Adrenal gland (tissue), 12 donors: ENCODE data around the gene GRIA4. TPM values are rescaled to one million over a fixed set of nuclear protein-coding genes. Genes with fewer than 3 reads are reported as not detected.
"Not testable (repeated sequence)": the region's sequence is repeated elsewhere in the genome, so short reads cannot be mapped to it uniquely, and the experiment has no call there.

Source experiments
- DNase-seq, 7 donors: peaks; one replicate each; pipeline ENCODE4 v3.0.0-alpha.2; 2019 to 2020
- H3K27ac ChIP-seq, 5 donors: fragments of 200-600 bp; sonication (generic) in 4 of 5; 1 replicate in 3 of 5; 2 replicates in 2 of 5; pipeline versions ENCODE4 v1.5.1 to v1.8.0; 2016 to 2020; ENCODE audit warnings: mild to moderate bottlenecking in 1 of 5
- H3K27me3 ChIP-seq: fragments of 200-600 bp; 2 replicates; pipeline ENCODE4 v1.8.0; 2021
- H3K36me3 ChIP-seq, 2 donors: fragments of 200-600 bp; replicated peaks in 1 of 2; 1 replicate in 1 of 2; 2 replicates in 1 of 2; pipeline versions ENCODE4 v1.5.1 to v1.8.0; 2018 to 2022
- H3K4me1 ChIP-seq, 2 donors: fragments of 200-600 bp; replicated peaks in 1 of 2; 1 replicate in 1 of 2; 2 replicates in 1 of 2; pipeline versions ENCODE4 v1.5.1 to v1.8.0; 2018 to 2021
- H3K4me3 ChIP-seq, 4 donors: fragments of 200-600 bp; sonication (generic) in 3 of 4; one replicate each; pipeline ENCODE4 v1.5.1; 2016 to 2018
- H3K9me3 ChIP-seq, 3 donors: fragments of 200-600 bp; sonication (generic) in 1 of 3; replicated peaks in 1 of 3; 1 replicate in 2 of 3; 2 replicates in 1 of 3; pipeline versions ENCODE4 v1.5.1 to v1.8.0; 2016 to 2021
- POLR2A ChIP-seq, 2 donors: fragments of 450-650 bp; IDR thresholded peaks; one replicate each; pipeline ENCODE4 v1.6.1; 2017; ENCODE audit warnings: antibody characterized with exemption in 2 of 2, mild to moderate bottlenecking in 2 of 2, moderate library complexity in 1 of 2
- WGBS, 4 donors: extraction: QIAGEN DNeasy Blood & Tissue Kit in 2 of 4; methylation state at CpG; one replicate each; pipeline versions ENCODE4 v1.1.5 to v1.1.7; 2013 to 2017; 5-methylcytosine and 5-hydroxymethylcytosine counted together
- intact Hi-C, 2 donors: fragments of 100-400 bp; cut with DNase I; formaldehyde crosslinking; loops; one replicate each; pipeline versions ENCODE4 v1.14.1 to v1.15.0; 2022 to 2023
- polyA plus RNA-seq, 3 donors: library from polyadenylated mRNA; stranded (reverse); fragments of 200-250 nt in 2 of 3; fragments of 350-450 nt in 1 of 3; fragmentation: Illumina TruSeq in 1 of 3; extraction: RNeasy Lipid Tissue Mini Kit (QIAGEN cat#74804) in 1 of 3; gene quantifications; one replicate each; pipeline ENCODE4 v1.2.3, GENCODE V29; 2013 to 2014
- total RNA-seq, 9 donors: library from RNA; depleted of rRNA in 4 of 9; stranded (reverse); fragments of >200 nt in 4 of 9; fragments of 120-200 nt in 1 of 9; fragmentation: NEBNext Ultra II Directional in 1 of 9; extraction: Animal tissue kit (Norgen Biotek cat#: 25700) in 1 of 9; gene quantifications; one replicate each; pipeline versions ENCODE4 v1.1.0 to v1.2.4, GENCODE V29; 2013 to 2023
- TF ChIP-seq, protein P1 (sequence below), 6 experiments: fragments of 450-650 bp in 4 of 6; fragments of 200-600 bp in 2 of 6; sonication (generic) in 1 of 6; IDR thresholded peaks; 1 replicate in 5 of 6; 2 replicates in 1 of 6; pipeline versions ENCODE4 v1.5.1 to v1.8.0; 2016 to 2021; ENCODE audit warnings: antibody characterized with exemption in 6 of 6, mild to moderate bottlenecking in 2 of 6, moderate library complexity in 1 of 6
- donor health status: healthy with polysubstance abuse.
- donor health status: Bipolar disorder and iron deficiency.
- donor health status: DM: yes; HTN: yes; CAD: no.
- donor health status: DM: no; HTN: no; CAD: no.
- donor health status: DM: no; HTN: no; CAD: no.
- donor health status: DM: yes; HTN: yes; CAD: no.

Gene GRIA4
- total and polyA plus RNA-seq, 12 donors, result 0.16 to 6.2 (median 2.0) TPM; not detected in 3

DNA sequence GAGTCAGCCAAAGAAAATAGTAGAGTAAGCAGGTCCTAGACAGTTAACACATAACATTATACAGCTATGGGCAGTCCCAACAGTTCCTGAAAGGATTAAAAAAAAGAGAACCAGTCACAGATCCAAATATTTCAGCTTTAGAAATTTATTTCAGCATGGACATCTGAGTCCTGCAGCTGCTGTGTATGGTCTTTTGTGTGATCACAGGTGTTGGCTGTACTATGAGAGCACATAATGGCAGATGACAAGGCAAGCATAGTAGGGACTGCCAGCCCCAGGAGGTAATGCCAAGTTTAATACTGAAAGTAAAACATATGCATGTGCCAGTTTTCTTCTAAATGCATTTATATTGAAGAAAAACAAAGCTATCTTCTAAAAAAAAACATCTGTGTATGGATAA, 158.1 kb downstream of the GRIA4 start:
- DNase-seq, result no peak
- H3K27ac ChIP-seq, result no peak overlapping the region
- H3K4me3 ChIP-seq, result no peak overlapping the region
- intact Hi-C loops, result no loop called here
- H3K9me3 ChIP-seq, result no peaks in the 10 kb centered on the region
- no peaks in the 10 kb centered on the region for H3K36me3 ChIP-seq
- no peaks in the 10 kb centered on the region for H3K4me1 ChIP-seq
- no peak for TF ChIP-seq POLR2A (IDR thresholded peaks at IDR 0.05)
- TF ChIP-seq, protein P1, sequence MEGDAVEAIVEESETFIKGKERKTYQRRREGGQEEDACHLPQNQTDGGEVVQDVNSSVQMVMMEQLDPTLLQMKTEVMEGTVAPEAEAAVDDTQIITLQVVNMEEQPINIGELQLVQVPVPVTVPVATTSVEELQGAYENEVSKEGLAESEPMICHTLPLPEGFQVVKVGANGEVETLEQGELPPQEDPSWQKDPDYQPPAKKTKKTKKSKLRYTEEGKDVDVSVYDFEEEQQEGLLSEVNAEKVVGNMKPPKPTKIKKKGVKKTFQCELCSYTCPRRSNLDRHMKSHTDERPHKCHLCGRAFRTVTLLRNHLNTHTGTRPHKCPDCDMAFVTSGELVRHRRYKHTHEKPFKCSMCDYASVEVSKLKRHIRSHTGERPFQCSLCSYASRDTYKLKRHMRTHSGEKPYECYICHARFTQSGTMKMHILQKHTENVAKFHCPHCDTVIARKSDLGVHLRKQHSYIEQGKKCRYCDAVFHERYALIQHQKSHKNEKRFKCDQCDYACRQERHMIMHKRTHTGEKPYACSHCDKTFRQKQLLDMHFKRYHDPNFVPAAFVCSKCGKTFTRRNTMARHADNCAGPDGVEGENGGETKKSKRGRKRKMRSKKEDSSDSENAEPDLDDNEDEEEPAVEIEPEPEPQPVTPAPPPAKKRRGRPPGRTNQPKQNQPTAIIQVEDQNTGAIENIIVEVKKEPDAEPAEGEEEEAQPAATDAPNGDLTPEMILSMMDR (IDR thresholded peaks at IDR 0.05), result no peak
- no peaks in the 10 kb centered on the region for H3K27me3 ChIP-seq

DNA sequence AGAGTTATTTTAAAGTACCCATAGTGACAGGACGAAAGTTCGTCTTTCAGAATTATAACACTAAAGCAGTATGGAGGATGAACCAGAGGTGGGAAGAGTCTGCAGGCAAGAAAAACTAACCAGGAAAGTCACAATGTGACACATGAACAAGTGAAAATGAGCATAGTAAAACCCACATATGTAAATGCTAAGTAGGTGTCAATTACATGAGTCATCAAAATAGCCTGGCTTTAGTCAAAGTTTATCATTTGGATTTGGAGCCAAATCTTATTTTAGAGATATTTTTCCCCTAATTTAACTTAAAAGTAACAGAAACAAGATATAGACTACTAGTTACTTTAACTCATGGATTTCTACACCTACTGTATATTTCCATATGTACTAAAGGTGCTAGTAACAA, 159.8 kb downstream of the GRIA4 start:
- Histone ChIP-seq H3K9me3 (no peaks in the 10 kb centered on the region), H3K36me3 (no peaks in the 10 kb centered on the region), H3K4me1 (no peaks in the 10 kb centered on the region), H3K4me3 (no peak overlapping the region), H3K27ac (no peak overlapping the region), H3K27me3 (no peaks in the 10 kb centered on the region)
- intact Hi-C loops, result no loop called here
- no peak for TF ChIP-seq POLR2A (IDR thresholded peaks at IDR 0.05)
- no peak for DNase-seq
- WGBS, 4 donors, result 83 to 93% (median 89%) methylated on average over 2 of the region's 2 CpGs

DNA sequence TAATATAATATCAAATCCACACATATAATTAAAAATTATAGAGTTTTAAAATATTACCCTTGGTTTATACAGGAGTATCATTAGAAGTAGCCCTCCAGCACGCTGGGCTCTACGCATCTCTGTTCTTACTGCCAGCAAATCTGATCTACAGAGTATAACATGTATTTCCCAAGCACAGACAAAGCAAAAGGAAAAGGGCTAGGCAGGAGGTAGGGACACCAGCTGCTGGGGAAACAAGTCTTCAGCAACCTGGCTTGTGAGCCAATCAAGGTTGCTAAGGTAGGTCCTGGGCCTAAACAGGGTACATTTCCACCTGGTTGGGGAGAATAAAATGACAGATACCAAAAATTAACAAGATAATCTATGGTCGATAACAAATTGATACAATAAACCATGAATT, 163.6 kb downstream of the GRIA4 start:
- H3K36me3 ChIP-seq, H3K4me1 ChIP-seq, DNase-seq, H3K9me3 ChIP-seq, intact Hi-C loops, H3K27me3 ChIP-seq, H3K27ac ChIP-seq, H3K4me3 ChIP-seq: not testable (repeated sequence)
- 86 to 93% (median 90%) methylated on average over 3 of the region's 3 CpGs for WGBS, 4 donors

DNA sequence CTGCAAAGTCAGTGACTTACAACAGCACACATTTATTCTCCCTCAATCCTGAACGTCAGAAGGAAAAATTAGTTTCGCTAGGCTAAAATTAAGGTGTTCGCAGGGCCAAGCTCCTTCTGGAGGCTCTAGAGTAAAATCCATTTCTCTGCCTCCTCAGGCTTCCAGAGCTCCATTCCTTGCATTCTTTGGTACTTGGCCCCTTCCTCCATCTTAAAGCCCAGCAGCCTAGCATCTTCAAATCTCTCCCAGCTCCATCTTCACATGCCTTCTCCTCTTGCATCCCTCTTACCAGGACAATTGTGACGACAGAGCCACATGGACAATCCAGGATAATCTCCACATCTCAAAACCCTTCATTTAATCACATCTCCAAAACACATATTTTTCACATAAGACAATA, 165.0 kb downstream of the GRIA4 start:
- 75 to 88% (median 79%) methylated on average over 4 of the region's 4 CpGs for WGBS, 4 donors
- TF ChIP-seq, protein P1 (IDR thresholded peaks at IDR 0.05), result no peak
- no peak for TF ChIP-seq POLR2A (IDR thresholded peaks at IDR 0.05)
- intact Hi-C loops, result no loop called here

DNA sequence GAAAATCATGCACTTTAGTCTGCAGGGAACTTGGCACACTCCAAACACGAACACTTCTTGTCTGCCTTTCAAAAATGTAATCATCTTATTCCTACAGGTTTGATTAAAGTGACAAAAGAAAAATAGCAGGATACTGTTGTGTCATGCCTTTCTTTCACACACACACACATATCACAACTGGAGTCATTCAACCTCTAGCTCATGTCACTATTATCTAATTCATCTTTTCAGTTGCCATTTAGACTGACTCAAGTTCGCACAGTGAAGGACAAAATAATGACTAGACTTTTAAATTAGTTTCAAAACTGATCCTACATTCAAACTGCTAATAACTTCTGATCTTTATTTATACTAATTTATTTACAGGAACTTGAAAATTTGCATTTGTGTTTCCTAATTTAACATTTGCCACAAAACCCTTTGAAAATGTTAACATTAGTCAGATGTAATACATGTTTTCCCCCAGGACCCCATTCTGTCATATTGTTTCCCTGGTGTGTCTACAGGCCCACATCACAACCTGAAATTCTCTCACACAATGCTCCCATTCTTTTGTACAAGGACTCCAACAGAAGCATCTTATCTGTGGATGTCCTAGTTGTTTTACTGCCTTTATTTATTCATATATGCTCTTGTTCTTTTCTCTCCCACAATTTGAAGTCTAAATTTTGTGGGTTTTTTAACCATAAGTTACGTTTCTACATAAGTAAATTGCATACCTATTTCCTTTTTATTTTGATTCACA, 171.1 kb downstream of the GRIA4 start:
- intact Hi-C loops, result no loop called here

More for the DNA sequence above, 165.0 kb downstream of the GRIA4 start:
- Histone ChIP-seq H3K4me1 (no peaks in the 10 kb centered on the region), H3K27ac (no peak overlapping the region), H3K27me3 (no peaks in the 10 kb centered on the region), H3K36me3 (no peaks in the 10 kb centered on the region), H3K9me3 (no peaks in the 10 kb centered on the region), H3K4me3 (no peak overlapping the region)
- DNase-seq, result no peak

More for the DNA sequence above, 171.1 kb downstream of the GRIA4 start:
- WGBS, 4 donors, result 55 to 61% (median 59%) methylated on average over 3 of the region's 3 CpGs
- TF ChIP-seq, protein P1 (IDR thresholded peaks at IDR 0.05), result no peak
- no peak for TF ChIP-seq POLR2A (IDR thresholded peaks at IDR 0.05)
- Histone ChIP-seq H3K4me1 (no peaks in the 10 kb centered on the region), H3K9me3 (no peaks in the 10 kb centered on the region), H3K27ac (no peak overlapping the region), H3K4me3 (no peak overlapping the region), H3K27me3 (no peaks in the 10 kb centered on the region), H3K36me3 (no peaks in the 10 kb centered on the region)
- DNase-seq, result no peak
